Neural cell (in vitro differentiated cells): ENCODE measurements around the gene DSC1. TPM values are rescaled to one million over a fixed set of nuclear protein-coding genes. Genes with fewer than 3 reads are reported as not detected.

Experiments used
- H2AFZ ChIP-seq: fragments of 200-600, 300-800 bp; sonication (generic), shearing (Covaris generic); 2 replicates; pipeline ENCODE4 v1.6.0; 2014; ENCODE audit warnings: low read depth, mild to moderate bottlenecking, antibody characterized with exemption, low read length, moderate library complexity
- H3F3A ChIP-seq: fragments of 200-600 bp; shearing (Covaris generic); 2 replicates; pipeline ENCODE4 v1.6.1; 2016; ENCODE audit warnings: mild to moderate bottlenecking, moderate library complexity, mixed read lengths, antibody characterized with exemption, low read length; ENCODE audit not compliant: insufficient read depth, poor library complexity, severe bottlenecking
- H3K27ac ChIP-seq: fragments of 200-600, 300-800 bp; sonication (generic), shearing (Covaris generic); 2 replicates; pipeline ENCODE4 v1.5.1; 2014; ENCODE audit warnings: mild to moderate bottlenecking, low read length, moderate library complexity
- H3K27me3 ChIP-seq: fragments of 300-800, 200-600 bp; sonication (generic), shearing (Covaris generic); 2 replicates; pipeline ENCODE4 v1.6.0; 2014; ENCODE audit warnings: mild to moderate bottlenecking, low read depth, low read length, moderate library complexity; ENCODE audit not compliant: insufficient read depth
- H3K36me3 ChIP-seq: fragments of 300-800, 200-600 bp; sonication (generic), shearing (Covaris generic); 2 replicates; pipeline ENCODE4 v1.5.1; 2014; ENCODE audit warnings: mild to moderate bottlenecking, antibody characterized with exemption, low read length, moderate library complexity; ENCODE audit not compliant: insufficient read depth
- H3K4me2 ChIP-seq: fragments of 300-800, 200-600 bp; sonication (generic), shearing (Covaris generic); 2 replicates; pipeline ENCODE4 v1.6.0; 2014; ENCODE audit warnings: mild to moderate bottlenecking, low read length
- H3K4me3 ChIP-seq: fragments of 300-800, 200-600 bp; sonication (generic), shearing (Covaris generic); 2 replicates; pipeline ENCODE4 v1.5.1; 2014; ENCODE audit warnings: mild to moderate bottlenecking, low read length, moderate library complexity
- H3K79me2 ChIP-seq: fragments of 200-600 bp; shearing (Covaris generic); replicated peaks from 2 replicates; pipeline ENCODE4 v1.6.0; 2014; ENCODE audit warnings: mild to moderate bottlenecking, low read length, moderate library complexity; ENCODE audit not compliant: insufficient read depth
- H3K9ac ChIP-seq: fragments of 300-800, 200-600 bp; sonication (generic), shearing (Covaris generic); 2 replicates; pipeline ENCODE4 v1.6.1; 2016; ENCODE audit warnings: mild to moderate bottlenecking, low read length, mixed read lengths
- H3K9me2 ChIP-seq: fragments of 200-600 bp; shearing (Covaris generic); 2 replicates; pipeline ENCODE4 v1.6.1; 2016; ENCODE audit warnings: mild to moderate bottlenecking, low read length, mixed read lengths; ENCODE audit not compliant: insufficient read depth
- H3K9me3 ChIP-seq: fragments of 200-600, 300-800 bp; sonication (generic), shearing (Covaris generic); 2 replicates; pipeline ENCODE4 v1.6.1; 2016; ENCODE audit warnings: mild to moderate bottlenecking, mixed run types, low read length, moderate library complexity, mixed read lengths
- H4K20me1 ChIP-seq: fragments of 200-600 bp; shearing (Covaris generic); 2 replicates; pipeline ENCODE4 v1.6.1; 2016; ENCODE audit warnings: mild to moderate bottlenecking, mixed run types; ENCODE audit not compliant: insufficient read depth
- CTCF ChIP-seq: fragments of 450-650 bp; IDR thresholded peaks from 2 replicates; pipeline ENCODE4 v1.5.1; 2014; ENCODE audit warnings: antibody characterized with exemption, mild to moderate bottlenecking, moderate library complexity; ENCODE audit not compliant: poor library complexity, severe bottlenecking
- EP300 ChIP-seq: fragments of 450-650 bp; conservative IDR thresholded peaks from 2 replicates; pipeline ENCODE4 v1.6.1; 2014; ENCODE audit warnings: antibody characterized with exemption, mild to moderate bottlenecking, moderate library complexity; ENCODE audit not compliant: poor library complexity, severe bottlenecking
- EZH2 ChIP-seq: fragments of 200-600, 300-800 bp; shearing (Covaris generic), sonication (generic); IDR thresholded peaks from 2 replicates; pipeline ENCODE4 v1.6.1; 2014; ENCODE audit warnings: antibody characterized with exemption, low read length, borderline replicate concordance, mild to moderate bottlenecking; ENCODE audit not compliant: insufficient read depth, poor library complexity, severe bottlenecking
- MXI1 ChIP-seq: fragments of 450-650 bp; conservative IDR thresholded peaks from 2 replicates; pipeline ENCODE4 v1.6.1; 2014; ENCODE audit warnings: antibody characterized with exemption, mild to moderate bottlenecking; ENCODE audit not compliant: poor library complexity, severe bottlenecking
- POLR2AphosphoS5 ChIP-seq: IDR thresholded peaks from 2 replicates; pipeline ENCODE4 v1.6.1; 2012
- RAD21 ChIP-seq: fragments of 450-650 bp; conservative IDR thresholded peaks from 2 replicates; pipeline ENCODE4 v1.6.1; 2014; ENCODE audit warnings: antibody characterized with exemption, mild to moderate bottlenecking, moderate library complexity
- SMC3 ChIP-seq: fragments of 450-650 bp; conservative IDR thresholded peaks from 2 replicates; pipeline ENCODE4 v1.6.1; 2014; ENCODE audit warnings: antibody characterized with exemption, mild to moderate bottlenecking, moderate library complexity; ENCODE audit not compliant: poor library complexity
- TAF1 ChIP-seq: IDR thresholded peaks from 2 replicates; pipeline ENCODE4 v1.6.1; 2012; ENCODE audit warnings: low read depth
- polyA plus RNA-seq: library from polyadenylated mRNA; depleted of rRNA; stranded (reverse); fragments of >200 nt; gene quantifications from 2 replicates; pipeline ENCODE4 v1.2.3, GENCODE V29; 2014
- TF ChIP-seq, protein P1 (sequence below): IDR thresholded peaks from 2 replicates; pipeline ENCODE4 v1.6.1; 2012; ENCODE audit warnings: borderline replicate concordance

DSC1 gene
- polyA plus RNA-seq, 1 donor from 2014 or later, result not detected

- H3F3A ChIP-seq, result no peaks in the 10 kb centered on the region
- no peaks in the 10 kb centered on the region for H3K36me3 ChIP-seq
- no peaks in the 10 kb centered on the region for H3K79me2 ChIP-seq
- H2AFZ ChIP-seq, result no peak overlapping the region
- no peaks in the 10 kb centered on the region for H4K20me1 ChIP-seq
- no peaks in the 10 kb centered on the region for H3K9me3 ChIP-seq
- H3K27me3 ChIP-seq, result no peaks in the 10 kb centered on the region
- no peak overlapping the region for H3K4me3 ChIP-seq
- no peak overlapping the region for H3K4me2 ChIP-seq
- H3K27ac ChIP-seq, result no peak overlapping the region
- no peak overlapping the region for H3K9ac ChIP-seq
- no peaks in the 10 kb centered on the region for H3K9me2 ChIP-seq
- TF ChIP-seq CTCF, result no peak
- TF ChIP-seq EZH2, result no peak
Observed at GRCh38 chr18:31116853-31117595, 45.6 kb downstream of the DSC1 start.

- no peak overlapping the region for H3K4me3 ChIP-seq
- H3K9me3 ChIP-seq, result no peaks in the 10 kb centered on the region
- H4K20me1 ChIP-seq, result no peaks in the 10 kb centered on the region
- H3K27me3 ChIP-seq, result no peaks in the 10 kb centered on the region
- H3K27ac ChIP-seq, result no peak overlapping the region
- no peak for TF ChIP-seq EZH2
- TF ChIP-seq EP300, result no peak
- TF ChIP-seq SMC3, result no peak
- no peak overlapping the region for H3K9ac ChIP-seq
- H3K4me2 ChIP-seq, result no peak overlapping the region
- no peaks in the 10 kb centered on the region for H3K79me2 ChIP-seq
- no peaks in the 10 kb centered on the region for H3K36me3 ChIP-seq
- no peaks in the 10 kb centered on the region for H3F3A ChIP-seq
- H3K9me2 ChIP-seq, result no peaks in the 10 kb centered on the region
- H2AFZ ChIP-seq, result no peak overlapping the region
Observed at GRCh38 chr18:31112804-31113203, 49.9 kb downstream of the DSC1 start.

DNA sequence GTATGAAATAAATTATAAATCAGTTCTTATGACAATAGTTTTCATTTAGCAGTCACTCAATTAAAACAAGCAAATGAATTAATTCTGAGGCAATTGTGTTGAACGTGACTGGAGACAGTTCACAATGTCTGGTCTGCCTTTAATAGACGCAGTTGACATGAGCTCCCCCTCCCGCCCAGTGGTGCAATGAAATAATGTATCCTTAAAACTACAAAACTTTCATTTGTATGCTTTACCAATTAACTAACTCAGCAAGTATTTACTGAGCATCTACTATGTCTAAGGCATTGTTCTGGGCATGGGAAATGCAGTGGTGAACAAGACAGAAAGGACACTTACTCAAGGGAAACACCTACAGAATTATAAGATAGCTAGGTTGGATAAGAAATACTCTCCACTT lies 56.9 kb downstream of the DSC1 start:
- H3K4me3 ChIP-seq, result no peak overlapping the region
- H3F3A ChIP-seq, result no peaks in the 10 kb centered on the region

More for the DNA sequence above, 56.9 kb downstream of the DSC1 start:
- Histone ChIP-seq H2AFZ (no peak overlapping the region), H3K9me2 (no peaks in the 10 kb centered on the region), H3K9ac (no peak overlapping the region), H3K36me3 (no peaks in the 10 kb centered on the region), H4K20me1 (no peaks in the 10 kb centered on the region), H3K27me3 (no peaks in the 10 kb centered on the region), H3K27ac (no peak overlapping the region), H3K4me2 (no peak overlapping the region), H3K79me2 (no peaks in the 10 kb centered on the region), H3K9me3 (no peaks in the 10 kb centered on the region)
- TF ChIP-seq, protein P1, sequence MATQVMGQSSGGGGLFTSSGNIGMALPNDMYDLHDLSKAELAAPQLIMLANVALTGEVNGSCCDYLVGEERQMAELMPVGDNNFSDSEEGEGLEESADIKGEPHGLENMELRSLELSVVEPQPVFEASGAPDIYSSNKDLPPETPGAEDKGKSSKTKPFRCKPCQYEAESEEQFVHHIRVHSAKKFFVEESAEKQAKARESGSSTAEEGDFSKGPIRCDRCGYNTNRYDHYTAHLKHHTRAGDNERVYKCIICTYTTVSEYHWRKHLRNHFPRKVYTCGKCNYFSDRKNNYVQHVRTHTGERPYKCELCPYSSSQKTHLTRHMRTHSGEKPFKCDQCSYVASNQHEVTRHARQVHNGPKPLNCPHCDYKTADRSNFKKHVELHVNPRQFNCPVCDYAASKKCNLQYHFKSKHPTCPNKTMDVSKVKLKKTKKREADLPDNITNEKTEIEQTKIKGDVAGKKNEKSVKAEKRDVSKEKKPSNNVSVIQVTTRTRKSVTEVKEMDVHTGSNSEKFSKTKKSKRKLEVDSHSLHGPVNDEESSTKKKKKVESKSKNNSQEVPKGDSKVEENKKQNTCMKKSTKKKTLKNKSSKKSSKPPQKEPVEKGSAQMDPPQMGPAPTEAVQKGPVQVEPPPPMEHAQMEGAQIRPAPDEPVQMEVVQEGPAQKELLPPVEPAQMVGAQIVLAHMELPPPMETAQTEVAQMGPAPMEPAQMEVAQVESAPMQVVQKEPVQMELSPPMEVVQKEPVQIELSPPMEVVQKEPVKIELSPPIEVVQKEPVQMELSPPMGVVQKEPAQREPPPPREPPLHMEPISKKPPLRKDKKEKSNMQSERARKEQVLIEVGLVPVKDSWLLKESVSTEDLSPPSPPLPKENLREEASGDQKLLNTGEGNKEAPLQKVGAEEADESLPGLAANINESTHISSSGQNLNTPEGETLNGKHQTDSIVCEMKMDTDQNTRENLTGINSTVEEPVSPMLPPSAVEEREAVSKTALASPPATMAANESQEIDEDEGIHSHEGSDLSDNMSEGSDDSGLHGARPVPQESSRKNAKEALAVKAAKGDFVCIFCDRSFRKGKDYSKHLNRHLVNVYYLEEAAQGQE, result no peak
- TF ChIP-seq RAD21, result no peak
- no peak for TF ChIP-seq SMC3
- no peak for TF ChIP-seq CTCF
- no peak for TF ChIP-seq MXI1
- TF ChIP-seq TAF1, result no peak
- no peak for TF ChIP-seq EP300
- no peak for TF ChIP-seq POLR2AphosphoS5
- no peak for TF ChIP-seq EZH2
